Body of pancreas (tissue), 4 donors: ENCODE results near the gene P4HTM.

Source experiments
- POLR2A ChIP-seq, 3 donors: fragments of 450-650 bp; IDR thresholded peaks; one replicate each; pipeline ENCODE4 v1.6.1; 2016; ENCODE audit warnings: antibody characterized with exemption in 3 of 3, mild to moderate bottlenecking in 2 of 3
- TF ChIP-seq, protein P1 (sequence below), 7 experiments: fragments of 450-650 bp in 4 of 7; fragments of 200-600 bp in 3 of 7; sonication (generic) in 3 of 7; IDR thresholded peaks; one replicate each; pipeline ENCODE4 v1.5.1; 2016 to 2019; ENCODE audit warnings: antibody characterized with exemption in 7 of 7

- TF ChIP-seq POLR2A (IDR thresholded peaks at IDR 0.05), result no peak
- TF ChIP-seq, protein P1, sequence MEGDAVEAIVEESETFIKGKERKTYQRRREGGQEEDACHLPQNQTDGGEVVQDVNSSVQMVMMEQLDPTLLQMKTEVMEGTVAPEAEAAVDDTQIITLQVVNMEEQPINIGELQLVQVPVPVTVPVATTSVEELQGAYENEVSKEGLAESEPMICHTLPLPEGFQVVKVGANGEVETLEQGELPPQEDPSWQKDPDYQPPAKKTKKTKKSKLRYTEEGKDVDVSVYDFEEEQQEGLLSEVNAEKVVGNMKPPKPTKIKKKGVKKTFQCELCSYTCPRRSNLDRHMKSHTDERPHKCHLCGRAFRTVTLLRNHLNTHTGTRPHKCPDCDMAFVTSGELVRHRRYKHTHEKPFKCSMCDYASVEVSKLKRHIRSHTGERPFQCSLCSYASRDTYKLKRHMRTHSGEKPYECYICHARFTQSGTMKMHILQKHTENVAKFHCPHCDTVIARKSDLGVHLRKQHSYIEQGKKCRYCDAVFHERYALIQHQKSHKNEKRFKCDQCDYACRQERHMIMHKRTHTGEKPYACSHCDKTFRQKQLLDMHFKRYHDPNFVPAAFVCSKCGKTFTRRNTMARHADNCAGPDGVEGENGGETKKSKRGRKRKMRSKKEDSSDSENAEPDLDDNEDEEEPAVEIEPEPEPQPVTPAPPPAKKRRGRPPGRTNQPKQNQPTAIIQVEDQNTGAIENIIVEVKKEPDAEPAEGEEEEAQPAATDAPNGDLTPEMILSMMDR (IDR thresholded peaks at IDR 0.05), result no peak
Observed at GRCh38 chr3:49022688-49023171, 32.7 kb downstream of the P4HTM start.
